ENCODE results near the gene FBXW10B.

DNA sequence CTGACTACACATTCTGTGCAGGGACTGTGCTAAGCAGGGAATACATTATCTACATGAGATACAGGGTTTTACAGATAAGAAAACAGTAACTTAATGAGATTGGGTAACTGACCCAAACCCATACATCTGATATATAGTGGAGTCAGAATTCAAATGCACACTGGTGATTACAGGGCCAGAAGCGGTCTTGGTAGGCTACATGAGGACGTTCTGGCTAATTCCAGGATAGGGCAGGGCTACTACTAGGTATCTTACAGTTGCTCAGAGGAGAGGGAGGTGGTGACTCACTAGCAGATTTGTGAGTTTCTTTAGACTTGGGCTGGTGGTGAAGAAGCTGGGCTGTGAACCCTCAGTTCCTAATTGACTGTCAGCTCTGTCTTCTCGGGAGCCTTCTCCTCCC lies 43.2 kb upstream of the FBXW10B start:
- TF ChIP-seq EZH2 (IDR thresholded peaks at IDR 0.05; ENCODE audit: insufficient read depth, poor library complexity, severe bottlenecking) (no peak), EZH2phosphoT487 (IDR thresholded peaks at IDR 0.05; ENCODE audit: insufficient read depth, low read depth) (no peak)
